HTR-8/SVneo (cell line): ENCODE measurements around the gene NCOA3.

Experiments used
- DNase-seq: peaks from one replicate; pipeline ENCODE4 v3.0.0; 2011; ENCODE audit warnings: low spot score, mixed read lengths; ENCODE audit not compliant: insufficient read length
- FAIRE-seq: peaks from 2 replicates; lab custom pipeline; 2011; peaks lifted over from hg19 to GRCh38; lab: Jason Lieb, UNC

NCOA3 gene

DNA sequence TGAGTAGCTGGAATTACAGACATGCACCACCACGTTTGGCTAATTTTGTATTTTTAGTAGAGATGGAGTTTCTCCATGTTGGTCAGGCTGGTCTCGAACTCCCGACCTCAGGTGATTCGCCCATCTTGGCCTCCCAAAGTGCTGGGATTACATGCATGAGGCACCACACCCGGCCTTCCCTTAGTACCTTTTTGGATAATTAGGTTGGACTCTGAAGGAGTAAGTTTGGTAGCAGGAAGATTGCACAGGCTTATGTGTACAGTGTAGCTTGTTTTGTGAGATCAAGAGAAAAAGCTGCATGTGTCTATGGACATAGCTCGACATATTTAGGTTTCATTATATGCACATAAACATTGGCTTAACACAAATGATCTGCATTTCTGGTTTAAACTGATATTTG, 116.8 kb downstream of the NCOA3 start:
- DNase-seq (no peak), FAIRE-seq (no peak)

- FAIRE-seq (no peak), DNase-seq (peak; percentile 74)
Observed at GRCh38 chr20:47620808-47621805, 119.4 kb downstream of the NCOA3 start.

GRCh38 chr20:47622118-47622665, 120.5 kb downstream of the NCOA3 start:
- no peak for DNase-seq
- no peak for FAIRE-seq

GRCh38 chr20:47623206-47623605, 121.5 kb downstream of the NCOA3 start:
- DNase-seq (no peak), FAIRE-seq (no peak)

GRCh38 chr20:47627540-47627939, 125.9 kb downstream of the NCOA3 start:
- DNase-seq (no peak), FAIRE-seq (no peak)

DNA sequence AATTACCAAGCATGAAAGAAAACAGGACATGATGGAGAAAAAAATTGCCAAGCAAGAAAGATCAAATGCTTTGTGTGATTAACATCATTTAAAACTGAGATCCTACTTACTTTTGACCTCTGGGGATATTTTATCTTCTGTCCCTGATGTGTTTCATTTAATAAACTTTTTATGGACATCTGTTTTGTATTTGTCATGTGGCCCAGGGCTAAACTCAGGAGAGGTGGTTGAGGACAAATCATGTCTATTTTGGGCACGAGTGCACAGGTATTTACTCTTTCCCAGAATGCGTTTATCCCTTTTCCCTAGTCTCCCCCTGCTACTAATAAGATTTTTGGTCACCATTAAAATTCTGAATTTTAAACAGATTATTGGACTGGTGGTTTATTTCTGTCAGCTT, 128.2 kb downstream of the NCOA3 start:
- no peak for DNase-seq

DNA sequence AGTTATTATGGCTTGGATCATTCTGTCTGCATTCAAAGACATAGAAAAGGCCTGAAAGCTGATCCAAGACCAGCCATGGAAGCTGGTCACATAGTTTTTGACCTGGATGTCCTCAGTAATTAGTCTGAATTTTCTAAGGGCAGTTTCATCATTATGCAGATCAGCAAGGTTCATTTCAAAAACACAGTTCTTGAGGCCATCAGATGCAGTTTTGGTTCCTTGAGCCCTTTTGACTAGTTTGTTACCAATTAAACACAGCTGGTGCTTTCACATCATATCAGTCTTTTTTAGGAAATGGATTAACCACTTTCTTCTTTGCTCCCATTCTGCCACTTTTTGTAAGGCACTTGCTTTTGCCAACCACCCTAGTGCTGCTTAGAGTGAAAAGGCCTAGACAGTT, 129.4 kb downstream of the NCOA3 start:
- FAIRE-seq, result no peak

More for the DNA sequence above, 128.2 kb downstream of the NCOA3 start:
- FAIRE-seq, result no peak

GRCh38 chr20:47635256-47635655, 133.6 kb downstream of the NCOA3 start:
- DNase-seq (no peak), FAIRE-seq (no peak)

More for the DNA sequence above, 129.4 kb downstream of the NCOA3 start:
- DNase-seq, result no peak

GRCh38 chr20:47638851-47639250, 137.2 kb downstream of the NCOA3 start:
- DNase-seq, result no peak
- FAIRE-seq, result no peak

GRCh38 chr20:47642118-47642517, 140.4 kb downstream of the NCOA3 start:
- FAIRE-seq (peak; percentile 40), DNase-seq (no peak)

GRCh38 chr20:47642624-47643023, 140.9 kb downstream of the NCOA3 start:
- no peak for FAIRE-seq
- no peak for DNase-seq

- FAIRE-seq (peak; percentile 52), DNase-seq (no peak)
Observed at GRCh38 chr20:47645632-47646031, 143.9 kb downstream of the NCOA3 start.

- no peak for FAIRE-seq
Observed at GRCh38 chr20:47647994-47648393, 146.3 kb downstream of the NCOA3 start.

DNA sequence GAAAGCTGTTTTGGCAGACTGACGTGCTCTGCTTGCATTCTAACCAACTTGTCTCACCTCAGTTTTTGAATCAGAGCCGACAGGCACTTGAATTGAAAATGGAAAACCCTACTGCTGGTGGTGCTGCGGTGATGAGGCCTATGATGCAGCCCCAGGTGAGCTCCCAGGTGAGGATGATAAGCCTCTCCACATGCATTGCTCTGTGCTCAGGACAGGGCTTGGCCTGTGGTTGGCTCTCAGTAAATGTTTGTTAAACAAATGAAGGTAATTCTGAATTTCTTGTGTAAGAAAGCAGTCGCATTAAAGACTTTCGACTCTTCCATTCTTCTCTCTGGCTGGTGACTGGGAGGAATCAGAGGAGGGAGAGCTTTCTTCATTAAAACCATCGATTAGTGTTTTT, 147.3 kb downstream of the NCOA3 start:
- FAIRE-seq (no peak), DNase-seq (no peak)

More at GRCh38 chr20:47647994-47648393, 146.3 kb downstream of the NCOA3 start:
- DNase-seq, result no peak

DNA sequence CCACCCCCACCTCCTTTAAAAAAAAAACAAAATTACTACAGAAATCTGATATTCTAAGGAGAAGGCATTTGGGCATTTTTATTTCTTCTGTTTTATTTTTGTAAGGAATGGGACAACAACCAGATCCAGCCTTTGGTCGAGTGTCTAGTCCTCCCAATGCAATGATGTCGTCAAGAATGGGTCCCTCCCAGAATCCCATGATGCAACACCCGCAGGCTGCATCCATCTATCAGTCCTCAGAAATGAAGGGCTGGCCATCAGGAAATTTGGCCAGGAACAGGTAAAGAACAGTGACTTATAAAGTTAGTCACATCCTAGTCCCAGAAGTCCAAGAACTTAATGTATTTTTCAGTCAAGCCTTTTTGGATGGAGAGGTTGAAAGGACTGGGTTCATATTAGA, 150.6 kb downstream of the NCOA3 start:
- FAIRE-seq, result peak; percentile 4
- DNase-seq, result no peak

DNA sequence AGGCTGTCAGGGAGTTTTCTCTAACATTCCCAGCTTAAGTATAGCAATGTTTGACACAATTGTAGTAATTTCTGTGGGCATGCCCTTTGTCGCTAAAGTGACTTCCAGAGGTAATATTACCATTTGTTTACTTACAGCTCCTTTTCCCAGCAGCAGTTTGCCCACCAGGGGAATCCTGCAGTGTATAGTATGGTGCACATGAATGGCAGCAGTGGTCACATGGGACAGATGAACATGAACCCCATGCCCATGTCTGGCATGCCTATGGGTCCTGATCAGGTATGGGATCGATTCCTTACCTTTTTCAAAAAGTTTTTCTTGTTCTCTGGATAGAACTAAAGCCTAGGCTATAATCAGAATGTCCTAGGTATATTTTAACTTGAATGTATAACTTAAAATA, 151.1 kb downstream of the NCOA3 start:
- no peak for FAIRE-seq

GRCh38 chr20:47653869-47654268, 152.2 kb downstream of the NCOA3 start:
- FAIRE-seq (peak; percentile 54), DNase-seq (no peak)

More for the DNA sequence above, 151.1 kb downstream of the NCOA3 start:
- no peak for DNase-seq

GRCh38 chr20:47654370-47654769, 152.7 kb downstream of the NCOA3 start:
- no peak for DNase-seq
- no peak for FAIRE-seq

- FAIRE-seq (no peak), DNase-seq (no peak)
Observed at GRCh38 chr20:47655635-47656034, 153.9 kb downstream of the NCOA3 start.

- DNase-seq (no peak), FAIRE-seq (peak; percentile 28)
Observed at GRCh38 chr20:47656318-47656717, 154.6 kb downstream of the NCOA3 start.

GRCh38 chr20:47659904-47660601, 158.4 kb downstream of the NCOA3 start:
- FAIRE-seq (no peak), DNase-seq (no peak)
